GM12878 (cell line): ENCODE measurements around the gene FASTKD2. TPM values are rescaled to one million over a fixed set of nuclear protein-coding genes. Genes with fewer than 3 reads are reported as not detected.

ENCODE experiments used
- ATAC-seq: fragments of 200-7000 bp; cut with Tn5 transposase; 3 replicates; pipeline ENCODE4 v1.9.1; 2020; ENCODE audit warnings: mild to moderate bottlenecking, moderate library complexity
- BruUV-seq: library from RNA; stranded (reverse); fragments of 400-500 nt; replicated peaks from 2 replicates; lab custom pipeline; 2021; lab: Mats Ljungman, UMichigan
- CTCF ChIA-PET: fragments of 300-600 bp; sonication (Branson Sonifier 250); formaldehyde crosslinking; extraction: SDS; loops from one replicate; lab custom pipeline; 2021; ENCODE audit warnings: inconsistent platforms; lab: Yijun Ruan, JAX
- POLR2A ChIA-PET: fragments of 350-600 bp; formaldehyde crosslinking; extraction: SDS; loops from one replicate; lab custom pipeline; 2021; ENCODE audit warnings: inconsistent platforms; lab: Charles Lee
- RAD21 ChIA-PET: fragments of 300-600 bp; sonication (Branson Sonifier 250); formaldehyde crosslinking; loops from one replicate; lab custom pipeline; 2023; ENCODE audit warnings: antibody characterized with exemption; ENCODE audit not compliant: unreplicated experiment; lab: Charles Lee
- SMC1A ChIA-PET: fragments of 300-600 bp; sonication (Branson Sonifier 250); formaldehyde crosslinking; loops from one replicate; lab custom pipeline; 2023; ENCODE audit not compliant: unreplicated experiment, uncharacterized antibody; lab: Charles Lee
- DNase-seq: peaks from one replicate; pipeline ENCODE4 v3.0.0-alpha.2; 2011; ENCODE audit warnings: low read depth, low spot score
- FAIRE-seq: peaks from 3 replicates; lab custom pipeline; 2011; peaks lifted over from hg19 to GRCh38; lab: Jason Lieb, UNC
- H2AFZ ChIP-seq: 2 replicates; pipeline ENCODE4 v1.6.0; 2011; ENCODE audit warnings: low read depth, low read length, control low read depth; ENCODE audit not compliant: control insufficient read depth
- H3K27ac ChIP-seq: 2 replicates; pipeline ENCODE4 v1.5.1; 2011; ENCODE audit warnings: control low read depth; ENCODE audit not compliant: control insufficient read depth, insufficient read depth
- H3K27me3 ChIP-seq, 2 experiments: replicated peaks in 1 of 2; 2 replicates each; pipeline versions ENCODE4 v1.6.0 to v1.6.1; 2011; ENCODE audit warnings: low read length in 1 of 2; ENCODE audit not compliant: control insufficient read depth in 2 of 2, insufficient read depth in 2 of 2
- H3K36me3 ChIP-seq, 2 experiments: 2 replicates each; pipeline ENCODE4 v1.5.1; 2011; ENCODE audit warnings: low read length in 1 of 2; ENCODE audit not compliant: control insufficient read depth in 2 of 2, insufficient read depth in 2 of 2
- H3K4me1 ChIP-seq: 2 replicates; pipeline ENCODE4 v1.6.1; 2011; ENCODE audit warnings: mild to moderate bottlenecking, low read length, moderate library complexity, mixed read lengths; ENCODE audit not compliant: control insufficient read depth, insufficient read depth
- H3K4me2 ChIP-seq: 2 replicates; pipeline ENCODE4 v1.6.0; 2011; ENCODE audit warnings: control low read depth; ENCODE audit not compliant: control insufficient read depth, insufficient read depth
- H3K4me3 ChIP-seq: fragments of 200-600 bp; sonication (generic); 2 replicates; pipeline ENCODE4 v1.5.1; 2016
- H3K79me2 ChIP-seq: 2 replicates; pipeline ENCODE4 v1.6.0; 2011; ENCODE audit warnings: low read length; ENCODE audit not compliant: control insufficient read depth, insufficient read depth
- H3K9ac ChIP-seq: 2 replicates; pipeline ENCODE4 v1.8.0; 2011; ENCODE audit warnings: low read length, control low read depth, mixed read lengths; ENCODE audit not compliant: control insufficient read depth, insufficient read depth
- H3K9me3 ChIP-seq: replicated peaks from 3 replicates; pipeline ENCODE4 v1.5.1; 2011; ENCODE audit warnings: mild to moderate bottlenecking, low read length; ENCODE audit not compliant: control insufficient read depth, insufficient read depth
- H4K20me1 ChIP-seq: 2 replicates; pipeline ENCODE4 v1.6.0; 2011; ENCODE audit not compliant: control insufficient read depth, insufficient read depth
- CBX5 ChIP-seq: sonication (generic); IDR thresholded peaks from 2 replicates; pipeline ENCODE4 v1.6.1; 2016; ENCODE audit warnings: low read depth, moderate library complexity, mild to moderate bottlenecking, inconsistent platforms
- EGR1 ChIP-seq, 2 experiments: IDR thresholded peaks; 1 replicate in 1 of 2; 2 replicates in 1 of 2; pipeline ENCODE4 v1.6.1; 2011 to 2012; ENCODE audit warnings: low read depth in 2 of 2, low read length in 2 of 2, borderline replicate concordance in 1 of 2, mild to moderate bottlenecking in 1 of 2, moderate library complexity in 1 of 2
- IKZF1 ChIP-seq: fragments of 450-650 bp; conservative IDR thresholded peaks from 2 replicates; pipeline ENCODE4 v1.6.1; 2017; ENCODE audit warnings: antibody characterized with exemption, mild to moderate bottlenecking
- PKNOX1 ChIP-seq: fragments of 450-650 bp; IDR thresholded peaks from 2 replicates; pipeline ENCODE4 v1.6.1; 2016; ENCODE audit warnings: mild to moderate bottlenecking
- RCOR1 ChIP-seq: conservative IDR thresholded peaks from 2 replicates; pipeline ENCODE4 v1.6.1; 2012; ENCODE audit warnings: low read depth, low read length, improper control_type of control experiment
- SPI1 ChIP-seq: IDR thresholded peaks from 2 replicates; pipeline ENCODE4 v1.6.1; 2011; ENCODE audit warnings: low read depth, mild to moderate bottlenecking, low read length, moderate library complexity, borderline replicate concordance; ENCODE audit not compliant: insufficient read depth
- STAT1 ChIP-seq: fragments of 450-650 bp; conservative IDR thresholded peaks from 2 replicates; pipeline ENCODE4 v1.6.1; 2014; ENCODE audit warnings: antibody characterized with exemption, mild to moderate bottlenecking
- TCF7 ChIP-seq: IDR thresholded peaks from 2 replicates; pipeline ENCODE4 v1.6.1; 2014; ENCODE audit warnings: antibody characterized with exemption, borderline replicate concordance
- ZNF217 ChIP-seq: fragments of 450-650 bp; IDR thresholded peaks from 2 replicates; pipeline ENCODE4 v1.6.1; 2017; ENCODE audit warnings: antibody characterized with exemption, mild to moderate bottlenecking
- WGBS: methylation state at CpG from one replicate; pipeline ENCODE4 v1.1.6; 2016; ENCODE audit warnings: low lambda C conversion rate; ENCODE audit not compliant: insufficient replicate concordance, insufficient coverage; ENCODE audit errors: missing lambda C conversion rate; 5-methylcytosine and 5-hydroxymethylcytosine counted together
- in situ Hi-C: fragments of 300-500 bp; cut with MboI; formaldehyde crosslinking; loops from 9 replicates; pipeline ENCODE4 v1.14.3; 2018; ENCODE audit warnings: mixed read lengths
- intact Hi-C: fragments of 100-400 bp; cut with micrococcal nuclease; formaldehyde crosslinking; loops from one replicate; pipeline ENCODE4 v1.14.2; 2022; ENCODE audit not compliant: unreplicated experiment
- polyA plus RNA-seq, 11 experiments: library from polyadenylated mRNA; depleted of rRNA in 4 of 11; unstranded in 6 of 11; stranded (reverse) in 5 of 11; fragments of >200 nt; fragmentation: Nextera tagmentation in 4 of 11; fragmentation: Illumina TruSeq in 1 of 11; extraction: Ambion mirVana in 4 of 11; extraction: Trizol in 1 of 11; gene quantifications; 1 replicate in 1 of 11; 2 replicates in 10 of 11; pipeline versions ENCODE4 v1.2.1 to v1.2.3, GENCODE V29; 2011 to 2016; ENCODE audit warnings: inconsistent platforms in 2 of 11, missing spikeins in 2 of 11, low read depth in 1 of 11
- total RNA-seq, 4 experiments: library from RNA; depleted of rRNA in 3 of 4; stranded (reverse); fragments of >200 nt in 3 of 4; fragmentation: Illumina TruSeq in 1 of 4; extraction: Trizol in 1 of 4; gene quantifications; 2 replicates each; pipeline versions ENCODE4 v1.2.1 to v1.2.3, GENCODE V29; 2013 to 2021

FASTKD2 gene
- total and polyA plus RNA-seq, 10 of the 15 experiments (the other 5 are each of a cell fraction or from before 2014, with no cell fraction given), result 32.1 to 115 (median 52.3) TPM

GRCh38 chr2:206790311-206790935 lies 25.0 kb downstream of the FASTKD2 start (continued):
- no peak for TF ChIP-seq ZNF217
- TF ChIP-seq IKZF1, result no peak
- no peak for TF ChIP-seq EGR1 (IDR thresholded peaks at IDR 0.05; ENCODE audit: borderline replicate concordance in 1 of 2, low read depth in 2 of 2, low read length in 2 of 2)
- TF ChIP-seq CBX5, result no peak
- TF ChIP-seq RCOR1, result no peak
- TF ChIP-seq TCF7, result no peak
- no peak for TF ChIP-seq PKNOX1
- TF ChIP-seq, all 136 proteins: peak for 0

GRCh38 chr2:206792645-206793044 lies 27.2 kb downstream of the FASTKD2 start:
- in situ Hi-C loops (no loop called here), intact Hi-C loops (loop anchor here (10.0 kb wide), 1 partner anchor 372 kb away; the partner anchor contains the start of gene KLF7)
- H3K4me3 ChIP-seq, result no peak overlapping the region
- no peak overlapping the region for H3K9ac ChIP-seq
- no peak for FAIRE-seq
- SMC1A ChIA-PET, result interaction anchor here (1.1 to 2.7 kb wide), 5 partner anchors 10 to 680 kb away, joined by 3 to 16 read pairs (median 3); no protein-coding TSS in a partner anchor
- CTCF ChIA-PET, result interaction anchor here (1.2 to 2.7 kb wide), 6 partner anchors 8 to 681 kb away, joined by 3 to 21 read pairs (median 10); no protein-coding TSS in a partner anchor
- peaks cover 4 to 33% of the 10 kb centered on the region in 2 experiments for H3K36me3 ChIP-seq
- H3K4me1 ChIP-seq, result peaks cover 3% of the 10 kb centered on the region; the same call in 1 of the 2 replicates
- BruUV-seq, result no TSS peak
- DNase-seq, result no peak
- H3K27me3 ChIP-seq, result no peaks in the 10 kb centered on the region
- no peak overlapping the region for H3K27ac ChIP-seq
- WGBS, result 92% methylated on average over 5 of the region's 5 CpGs
- H3K9me3 ChIP-seq, result no peaks in the 10 kb centered on the region
- no peaks in the 10 kb centered on the region for H4K20me1 ChIP-seq
- H3K4me2 ChIP-seq, result no peak overlapping the region
- POLR2A ChIA-PET, result no interaction called here
- H2AFZ ChIP-seq, result no peak overlapping the region
- TF ChIP-seq STAT1, result no peak
- TF ChIP-seq SPI1, result peak; percentile 27; the same call in 1 of the 2 replicates
- no peaks in the 10 kb centered on the region for H3K79me2 ChIP-seq
- no peak; the same call in 2 of the 3 replicates for ATAC-seq
- RAD21 ChIA-PET, result interaction anchor here (0.7 to 1.2 kb wide), 2 partner anchors 12 to 681 kb away, joined by 3 to 4 read pairs; no protein-coding TSS in a partner anchor
